Neural cell (in vitro differentiated cells): ENCODE results near the gene XKR3.

Experiments used
- CTCF ChIP-seq: fragments of 450-650 bp; IDR thresholded peaks from 2 replicates; pipeline ENCODE4 v1.5.1; 2014; ENCODE audit warnings: antibody characterized with exemption, mild to moderate bottlenecking, moderate library complexity; ENCODE audit not compliant: poor library complexity, severe bottlenecking
- EZH2 ChIP-seq: fragments of 200-600, 300-800 bp; shearing (Covaris generic), sonication (generic); IDR thresholded peaks from 2 replicates; pipeline ENCODE4 v1.6.1; 2014; ENCODE audit warnings: antibody characterized with exemption, low read length, borderline replicate concordance, mild to moderate bottlenecking; ENCODE audit not compliant: insufficient read depth, poor library complexity, severe bottlenecking
- POLR2AphosphoS5 ChIP-seq: IDR thresholded peaks from 2 replicates; pipeline ENCODE4 v1.6.1; 2012
- REST ChIP-seq: IDR thresholded peaks from 2 replicates; pipeline ENCODE4 v1.6.1; 2012; ENCODE audit warnings: borderline replicate concordance

DNA sequence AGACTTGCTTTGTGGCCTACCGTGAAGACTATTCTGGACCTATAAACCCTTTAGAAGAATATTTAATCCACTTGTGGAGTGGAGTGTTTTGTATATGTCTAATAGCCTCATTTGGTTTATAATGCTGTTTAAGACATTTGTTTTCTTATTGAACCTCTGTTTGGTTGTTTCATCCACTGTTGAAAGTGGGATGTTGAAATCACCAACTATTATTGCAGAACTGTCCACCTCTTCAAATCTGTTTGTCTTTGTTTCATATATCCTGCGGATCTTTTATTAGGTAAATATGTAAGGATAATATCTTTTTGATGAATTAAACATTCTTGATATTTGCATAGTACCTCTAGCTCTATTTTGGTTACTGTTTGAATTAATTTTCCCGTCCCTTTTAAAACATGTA, 49.1 kb downstream of the XKR3 start:
- TF ChIP-seq POLR2AphosphoS5 (no peak), EZH2 (no peak), CTCF (no peak), REST (no peak)
